HL-60/S4 treated with phorbol 12-myristate 13-acetate at 8.2 ng/mL for 4 days and 3 days (cell line): ENCODE data around the gene SPG11.
"Not testable (repeated sequence)": the region's sequence is repeated elsewhere in the genome, so short reads cannot be mapped to it uniquely, and the experiment has no call there.

ENCODE experiments used
- in situ Hi-C: fragments of 300-500 bp; cut with MboI; formaldehyde crosslinking; loops from 2 replicates; pipeline ENCODE4 v1.15.0; 2022; ENCODE audit warnings: low sequenced_read_pairs

The SPG11 gene

GRCh38 chr15:44682809-44683682, 19.6 kb upstream of the SPG11 start:
- in situ Hi-C loops, result not testable (repeated sequence)

GRCh38 chr15:44682211-44682610, 18.7 kb upstream of the SPG11 start:
- in situ Hi-C loops, result no loop called here

DNA sequence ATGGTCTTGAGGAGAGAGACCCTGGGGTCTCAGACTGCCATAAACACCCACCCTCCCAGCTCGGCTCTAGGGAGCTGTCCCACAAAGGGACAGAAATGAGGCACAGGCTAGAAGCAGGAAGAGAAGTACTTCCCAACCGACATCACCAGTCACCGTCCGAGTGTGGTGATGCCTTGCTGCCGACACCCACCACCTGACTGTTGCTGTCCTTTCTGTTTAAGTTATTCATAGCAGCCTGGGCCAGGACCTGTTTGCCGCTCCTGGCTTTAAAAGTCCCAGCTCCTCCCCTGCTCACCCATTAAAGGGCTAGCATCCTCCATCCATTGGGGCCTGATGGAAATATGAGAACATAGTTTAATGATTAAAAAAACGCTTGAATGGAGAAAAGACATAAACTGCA, 13.2 kb upstream of the SPG11 start:
- in situ Hi-C loops, result no loop called here

GRCh38 chr15:44675911-44676310, 12.4 kb upstream of the SPG11 start:
- in situ Hi-C loops, result no loop called here

GRCh38 chr15:44673639-44674038, 10.2 kb upstream of the SPG11 start:
- in situ Hi-C loops, result no loop called here

GRCh38 chr15:44670087-44670950, 6.9 kb upstream of the SPG11 start:
- in situ Hi-C loops, result no loop called here

- in situ Hi-C loops, result no loop called here
Observed at GRCh38 chr15:44668921-44669320, 5.5 kb upstream of the SPG11 start.

DNA sequence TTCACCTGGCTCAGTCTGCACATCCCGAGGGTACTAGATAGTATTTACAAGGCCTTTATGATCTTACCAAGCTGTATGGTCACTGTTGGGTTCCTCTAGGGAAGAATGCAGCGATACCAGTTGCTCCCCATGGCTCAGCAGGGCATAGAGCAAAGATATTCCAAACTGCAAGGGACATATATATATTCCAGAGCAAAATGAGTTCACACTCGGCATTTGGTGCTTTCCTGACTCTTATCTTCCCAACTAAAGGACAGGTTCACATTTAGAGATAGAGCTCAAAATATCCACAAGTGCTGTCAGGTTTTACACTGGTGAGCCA, 3.5 kb upstream of the SPG11 start:
- in situ Hi-C loops, result no loop called here

- in situ Hi-C loops, result no loop called here
Observed at GRCh38 chr15:44666210-44667038, 3.0 kb upstream of the SPG11 start.

GRCh38 chr15:44662478-44663409, 718 bp downstream of the SPG11 start:
- in situ Hi-C loops, result no loop called here

DNA sequence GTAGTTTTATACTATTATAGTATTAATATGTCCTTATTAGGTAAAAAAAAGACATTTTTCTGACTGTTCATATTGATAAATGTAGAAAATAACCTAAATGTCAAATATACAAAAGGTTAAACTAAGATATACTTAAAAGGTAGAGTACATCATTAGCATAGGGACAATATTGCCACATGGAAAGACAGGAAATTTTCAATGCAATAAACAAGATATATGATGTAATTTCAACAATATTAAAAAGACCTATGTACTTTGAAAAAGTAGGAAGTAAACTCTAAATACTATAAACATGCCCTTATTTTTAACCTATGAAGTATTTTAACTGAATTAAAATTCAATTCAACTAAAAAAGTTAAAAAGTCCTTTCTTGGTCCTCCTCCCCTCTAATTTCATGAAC, 1.9 kb downstream of the SPG11 start:
- in situ Hi-C loops, result no loop called here

DNA sequence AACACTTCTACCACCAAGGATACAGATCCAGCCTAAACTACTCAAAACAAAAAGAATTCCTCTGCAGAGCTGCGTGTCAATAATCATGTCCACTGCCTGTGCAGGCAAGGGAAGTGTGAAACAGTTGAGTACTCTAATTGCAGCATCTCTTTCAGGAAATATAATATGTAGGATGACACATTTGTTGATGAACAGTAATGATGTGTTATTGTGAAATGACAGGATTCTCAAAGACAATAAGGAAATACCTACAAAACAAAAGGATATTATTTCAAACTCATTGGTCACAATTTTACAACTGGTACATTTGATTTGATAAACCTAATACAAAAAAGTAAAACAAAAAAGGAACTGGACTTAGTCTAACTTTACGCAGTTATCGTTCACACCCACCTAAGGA, 4.4 kb downstream of the SPG11 start:
- in situ Hi-C loops, result no loop called here

DNA sequence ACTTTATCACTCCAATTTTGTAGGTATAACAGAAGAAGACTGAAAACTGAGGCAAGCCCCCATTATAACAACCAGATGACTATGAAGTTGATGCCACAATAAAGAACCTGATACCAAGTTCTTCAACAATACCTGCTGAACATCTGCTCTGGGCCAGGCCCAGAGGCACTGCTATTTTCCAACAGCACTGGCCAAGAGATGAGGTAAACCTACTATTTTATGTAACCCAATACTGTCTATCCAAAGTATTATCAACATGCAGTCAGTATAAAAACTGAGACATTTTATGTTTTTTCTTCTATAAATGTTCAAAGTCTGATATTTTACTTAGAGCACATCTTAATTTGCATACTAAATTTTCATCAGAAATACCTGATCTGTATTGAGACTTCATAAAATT, 6.1 kb downstream of the SPG11 start:
- in situ Hi-C loops, result no loop called here

DNA sequence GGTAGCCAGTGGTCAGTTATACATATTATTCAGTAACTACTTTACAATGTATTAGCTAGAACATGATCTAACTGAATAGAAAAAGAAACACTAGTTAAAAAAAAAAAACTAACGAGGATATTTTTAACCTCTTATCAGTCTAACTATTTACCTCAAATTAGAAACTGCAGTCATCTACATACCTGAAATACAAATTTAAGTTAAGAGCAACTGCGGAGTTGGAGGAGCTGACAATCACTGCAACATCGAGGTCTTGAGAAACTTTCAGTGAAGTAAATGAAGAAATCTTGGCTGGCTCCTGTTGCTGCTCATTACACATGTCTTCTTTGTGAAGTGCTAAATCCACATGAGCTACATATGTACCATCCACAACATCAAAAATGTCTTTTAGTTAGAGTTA, 6.5 kb downstream of the SPG11 start:
- in situ Hi-C loops, result no loop called here

GRCh38 chr15:44656298-44656697, 7.2 kb downstream of the SPG11 start:
- in situ Hi-C loops, result no loop called here

DNA sequence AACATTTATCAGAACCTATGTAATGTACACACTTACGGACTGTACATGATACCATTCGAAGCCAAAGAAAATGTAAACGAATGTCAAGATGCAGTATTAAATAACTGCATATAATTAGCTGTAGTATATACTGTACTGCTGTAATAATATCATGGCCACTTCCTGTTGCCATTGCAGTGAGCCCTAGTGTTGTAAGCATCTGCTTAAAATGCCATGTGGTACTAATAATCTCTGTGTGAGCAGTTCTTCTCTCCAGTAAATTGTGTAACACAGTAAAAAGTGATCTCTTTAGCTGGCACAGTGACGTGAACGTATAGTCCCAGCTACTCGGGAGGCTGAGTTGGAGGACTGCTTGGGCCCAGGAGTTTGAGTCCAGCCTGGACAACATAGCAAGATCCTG, 8.6 kb downstream of the SPG11 start:
- in situ Hi-C loops, result no loop called here

DNA sequence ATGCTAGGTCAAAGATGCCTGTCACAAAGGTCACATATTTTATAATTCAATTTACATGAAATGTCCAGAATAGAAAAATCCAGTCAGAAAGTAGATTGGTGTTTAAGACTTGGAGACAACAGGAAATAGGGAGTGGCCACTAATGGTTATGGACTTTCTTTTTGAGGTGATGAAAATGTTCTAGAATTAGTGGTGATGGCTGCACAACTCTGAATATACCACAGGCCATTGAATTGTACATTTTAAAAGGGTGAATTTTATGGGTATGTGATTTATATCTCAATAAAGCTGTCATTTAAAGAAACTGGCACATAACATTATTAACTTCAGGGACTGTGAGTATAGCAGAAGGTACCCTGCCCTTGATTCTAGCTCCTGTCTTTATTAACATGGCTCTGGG, 15.8 kb downstream of the SPG11 start:
- in situ Hi-C loops, result no loop called here

DNA sequence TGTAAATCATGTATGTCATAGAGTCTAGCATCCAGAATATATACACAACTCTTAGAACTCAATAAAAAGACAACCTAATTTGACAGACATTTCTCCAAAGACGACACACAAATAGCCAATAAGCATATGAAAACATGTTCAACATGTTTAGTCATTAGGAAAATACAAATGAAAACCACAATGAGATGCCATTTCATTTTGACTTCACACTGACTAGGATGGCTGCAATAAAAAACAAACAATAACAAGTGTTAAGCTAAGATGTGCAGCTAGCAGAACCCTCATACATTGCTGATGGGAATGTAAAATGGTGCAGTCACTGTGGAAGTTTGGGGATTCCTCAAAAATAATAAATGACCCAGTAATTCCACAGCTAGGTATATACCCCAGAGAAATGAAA, 16.4 kb downstream of the SPG11 start:
- in situ Hi-C loops, result no loop called here

- in situ Hi-C loops, result no loop called here
Observed at GRCh38 chr15:44646460-44646859, 17.0 kb downstream of the SPG11 start.

GRCh38 chr15:44641651-44642050, 21.8 kb downstream of the SPG11 start:
- in situ Hi-C loops, result no loop called here
